Tibial nerve (tissue), 4 donors: Measurements from ENCODE around the gene CARD11.

Experiments
- CTCF ChIP-seq, 5 experiments: fragments of 200-600 bp in 3 of 5; fragments of 450-650 bp in 2 of 5; sonication (generic) in 3 of 5; IDR thresholded peaks; one replicate each; pipeline ENCODE4 v1.5.1; 2016 to 2019; ENCODE audit warnings: antibody characterized with exemption in 5 of 5, mild to moderate bottlenecking in 3 of 5, moderate library complexity in 2 of 5
- EP300 ChIP-seq, 2 donors: sonication (generic); formaldehyde crosslinking; IDR thresholded peaks; one replicate each; pipeline ENCODE4 v1.6.1; 2017; ENCODE audit warnings: antibody characterized with exemption in 2 of 2, mild to moderate bottlenecking in 1 of 2

- TF ChIP-seq CTCF (IDR thresholded peaks at IDR 0.05) (no peak), EP300 (IDR thresholded peaks at IDR 0.05) (no peak)
These were observed 185.0 kb downstream of the CARD11 start for GRCh38 chr7:2858621-2859020.
